ENCODE measurements around the gene YWHAQ. TPM values are rescaled to one million over a fixed set of nuclear protein-coding genes. Genes with fewer than 3 reads are reported as not detected.

Gene YWHAQ
- total RNA-seq, 2 experiments from 2014 or later, result 191 to 216 TPM

DNA sequence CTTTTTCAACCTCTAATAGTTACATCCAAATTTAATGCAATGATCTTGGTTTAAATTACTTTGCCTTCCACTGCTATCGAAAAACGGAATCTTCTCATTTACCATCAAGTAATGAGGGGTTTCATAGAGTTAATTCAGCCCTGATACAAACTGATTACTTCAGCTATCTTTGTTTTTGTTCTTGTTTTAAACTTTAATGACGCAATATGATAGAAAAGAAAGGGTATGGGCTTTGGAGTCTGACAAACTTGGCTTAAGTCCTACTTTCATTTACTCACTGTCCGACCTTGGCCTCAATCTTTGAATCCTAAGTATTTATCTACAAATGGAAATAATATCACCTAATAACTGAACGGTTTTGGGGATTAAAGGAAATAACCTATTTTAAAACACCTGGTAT is 91.3 kb downstream of the YWHAQ start:
- H3K27me3 Mint-ChIP-seq, result no peaks in the 10 kb centered on the region
- peaks cover 15% of the 10 kb centered on the region for H3K36me3 Mint-ChIP-seq
- no peak for DNase-seq
- peaks cover 26% of the 10 kb centered on the region for H3K4me1 Mint-ChIP-seq
- H3K4me3 Mint-ChIP-seq, result no peak overlapping the region
- no peak for ATAC-seq (ENCODE audit: low read depth)
- POLR2A ChIA-PET, result interaction anchor here (1.7 kb wide), 1 partner anchor 27 kb away, joined by 5 read pairs; no protein-coding TSS in a partner anchor
- no peaks in the 10 kb centered on the region for H3K9me3 Mint-ChIP-seq
- H3K27ac Mint-ChIP-seq, result no peak overlapping the region

DNA sequence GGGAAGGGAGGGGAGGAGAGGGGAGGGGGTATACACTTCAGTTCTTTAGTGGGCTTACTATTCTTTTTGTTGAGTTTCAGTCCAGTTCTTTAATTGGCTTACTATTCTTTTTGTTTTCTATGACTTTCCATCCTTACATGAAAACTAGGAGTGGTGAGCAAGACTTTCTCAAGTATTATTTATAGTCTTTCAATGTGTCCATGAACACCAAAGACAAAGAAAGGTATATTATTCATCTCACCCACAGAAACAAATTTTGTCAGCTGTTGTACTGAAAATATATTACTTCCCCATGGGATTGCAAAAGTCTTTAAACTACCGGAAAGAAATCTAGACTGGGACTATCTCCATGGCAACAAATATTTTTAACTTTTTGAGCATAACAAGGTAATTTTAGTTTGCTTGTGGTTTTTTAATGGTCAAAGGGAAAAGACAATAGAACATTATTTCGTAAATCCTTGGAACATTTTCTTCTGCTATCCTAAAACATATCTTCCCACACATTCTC is 92.7 kb downstream of the YWHAQ start:
- POLR2A ChIA-PET, result interaction anchor here (1.7 to 2.3 kb wide), 2 partner anchors 18 to 25 kb away, joined by 5 to 7 read pairs; partner anchors contain the start of gene ADAM17
- H3K36me3 Mint-ChIP-seq, result peaks cover 11% of the 10 kb centered on the region
- ATAC-seq (ENCODE audit: low read depth) (no peak), DNase-seq (no peak)
- no peaks in the 10 kb centered on the region for H3K9me3 Mint-ChIP-seq
- no peak overlapping the region for H3K4me3 Mint-ChIP-seq
- H3K27me3 Mint-ChIP-seq, result no peaks in the 10 kb centered on the region
- H3K27ac Mint-ChIP-seq, result no peak overlapping the region
- H3K4me1 Mint-ChIP-seq, result peaks cover 21% of the 10 kb centered on the region

DNA sequence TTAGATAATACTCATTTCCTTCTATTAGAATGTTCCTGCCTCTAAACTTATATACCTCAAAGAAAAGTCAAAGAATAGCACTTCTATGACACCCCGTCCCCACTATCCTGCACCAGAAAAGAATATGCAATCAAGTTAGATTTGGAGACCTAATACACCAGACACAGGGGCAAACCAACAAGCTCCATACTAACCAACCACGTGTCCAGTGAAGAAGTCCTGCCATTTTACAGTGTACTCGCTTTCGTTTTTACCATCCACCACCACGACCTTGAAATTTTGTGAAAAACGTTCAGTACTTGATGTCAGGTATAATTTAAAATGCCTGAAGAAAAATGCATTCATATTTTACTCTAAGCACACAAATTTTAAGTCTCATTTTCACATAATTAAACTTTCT is 94.3 kb downstream of the YWHAQ start:
- Mint-ChIP-seq H3K4me3 (no peak overlapping the region), H3K36me3 (peaks cover 14% of the 10 kb centered on the region), H3K27me3 (no peaks in the 10 kb centered on the region), H3K27ac (no peak overlapping the region), H3K9me3 (no peaks in the 10 kb centered on the region), H3K4me1 (peaks cover 20% of the 10 kb centered on the region)
- DNase-seq (no peak), ATAC-seq (ENCODE audit: low read depth) (no peak)
- POLR2A ChIA-PET, result interaction anchor here (1.1 kb wide), 1 partner anchor 63 kb away, joined by 3 read pairs; no protein-coding TSS in a partner anchor

DNA sequence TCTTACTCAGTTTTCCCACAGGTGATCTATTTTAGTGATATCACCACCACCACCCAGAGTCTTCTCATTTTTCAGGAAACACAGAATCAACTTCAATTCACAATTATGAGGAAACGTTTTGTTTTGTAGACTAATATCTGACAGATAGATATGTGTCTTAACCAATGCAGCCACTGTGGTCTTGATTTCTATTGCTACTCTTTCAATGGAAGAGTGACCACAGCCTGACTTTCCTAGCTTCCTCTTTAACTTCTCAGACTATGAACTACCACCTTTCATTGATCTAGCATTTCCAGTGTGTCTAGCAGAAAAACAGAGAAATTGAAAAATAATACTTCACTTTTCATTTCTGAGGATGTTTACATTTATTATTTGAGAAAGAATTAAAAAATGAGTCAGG is 95.6 kb downstream of the YWHAQ start:
- Mint-ChIP-seq H3K27me3 (no peaks in the 10 kb centered on the region), H3K27ac (no peak overlapping the region), H3K4me3 (no peak overlapping the region), H3K4me1 (peaks cover 17% of the 10 kb centered on the region), H3K9me3 (no peaks in the 10 kb centered on the region), H3K36me3 (peaks cover 10% of the 10 kb centered on the region)
- ATAC-seq (ENCODE audit: low read depth) (no peak), DNase-seq (no peak)
- POLR2A ChIA-PET, result interaction anchor here (0.6 kb wide), 1 partner anchor 21 kb away, joined by 3 read pairs; the partner anchor contains the start of gene ADAM17

Other genes starting within 250 kb of the YWHAQ start
- gene ITGB1BP1, start 207.5 kb downstream of the YWHAQ start, total RNA-seq, result 100 to 1,000 TPM; 104 to 122 TPM
- gene CPSF3, start 207.3 kb downstream of the YWHAQ start, total RNA-seq, result 10 to 100 TPM; 43.3 to 48.0 TPM
- 10 to 100 TPM; 73.6 to 73.9 TPM for gene IAH1, start 156.4 kb downstream of the YWHAQ start, total RNA-seq
- 10 to 100 TPM; 24.7 to 25.3 TPM for gene ADAM17, start 75.2 kb downstream of the YWHAQ start, total RNA-seq
- gene TAF1B, start 212.5 kb upstream of the YWHAQ start, total RNA-seq, result 10 to 100 TPM; 18.8 to 19.0 TPM

All from activated naive CD8-positive, alpha-beta T cell treated with anti-CD3 and anti-CD28 coated beads, Interleukin-2, amount 10 ng/mL, durations not matched to agents 7 days and 5 days (primary cell).